Measurements from ENCODE around the gene CTU2. TPM values are rescaled to one million over a fixed set of nuclear protein-coding genes. Genes with fewer than 3 reads are reported as not detected.

Gene CTU2
- total and polyA plus RNA-seq, 2 of the 8 experiments (the other 6 are each of a cell fraction or from before 2014, with no cell fraction given), result 32.7 to 42.9 TPM

GRCh38 chr16:88657371-88657770 is 48.9 kb upstream of the CTU2 start:
- Histone ChIP-seq H3K9ac (replicated peaks in 1 of 4; ENCODE audit: extremely low read depth in 1 of 4, low read depth in 3 of 4, low read length in 3 of 4) (no peak overlapping the region), H4K8ac (ENCODE audit: extremely low read depth, insufficient read depth, low read length) (no peak overlapping the region), H3K18ac (ENCODE audit: extremely low read depth, low read length) (no peak overlapping the region), H3K23ac (ENCODE audit: insufficient read length) (no peak overlapping the region), H3K4me2 (ENCODE audit: insufficient read depth in 1 of 2, low read depth in 2 of 2, low read length in 2 of 2) (no peak overlapping the region), H2BK5ac (ENCODE audit: low read depth, low read length) (no peak overlapping the region), H2BK12ac (ENCODE audit: low read depth, low read length) (no peak overlapping the region), H4K5ac (ENCODE audit: insufficient read length, low read depth, low read length) (no peak overlapping the region), H3K27me3 (replicated peaks in 1 of 4; ENCODE audit: control insufficient read depth in 3 of 4, extremely low read depth in 1 of 4, insufficient read depth in 3 of 4, low read length in 3 of 4) (no peaks in the 10 kb centered on the region), H3K4ac (replicated peaks; ENCODE audit: insufficient read length, low read depth, low read length) (no peak overlapping the region), H2AFZ (ENCODE audit: low read length) (no peak overlapping the region), H3K79me1 (ENCODE audit: low read depth, low read length) (peaks cover 2% of the 10 kb centered on the region; the same call in 1 of the 2 replicates), H2BK15ac (ENCODE audit: low read length) (no peak overlapping the region), H4K20me1 (replicated peaks in 1 of 2; ENCODE audit: control insufficient read depth in 1 of 2, insufficient read depth in 2 of 2, low read length in 2 of 2) (peaks cover 2 to 31% of the 10 kb centered on the region in 2 experiments), H3K79me2 (ENCODE audit: control insufficient read depth in 1 of 2, insufficient read depth in 2 of 2, low read length in 2 of 2) (peaks cover 0 to 33% of the 10 kb centered on the region in 2 experiments; a peak in 3 of 4 replicates), H3K4me3 (ENCODE audit: extremely low read depth in 1 of 4, insufficient read depth in 2 of 4, low read depth in 3 of 4, low read length in 4 of 4) (no peak overlapping the region), H3K56ac (replicated peaks; ENCODE audit: insufficient read length, low read depth, low read length) (no peak overlapping the region), H2AK5ac (ENCODE audit: low read depth, low read length) (no peak overlapping the region), H2BK20ac (ENCODE audit: low read length) (no peak overlapping the region), H3K23me2 (ENCODE audit: low read depth, low read length) (peaks cover 3% of the 10 kb centered on the region; the same call in 1 of the 2 replicates), H4K91ac (replicated peaks; ENCODE audit: insufficient read length, low read length) (no peak overlapping the region), H3K36me3 (ENCODE audit: control insufficient read depth in 2 of 4, insufficient read depth in 4 of 4, low read length in 3 of 4) (peaks cover 3 to 27% (median 4%) of the 10 kb centered on the region in 4 experiments; a peak in 7 of 8 replicates), H3K9me3 (ENCODE audit: insufficient read depth in 2 of 2, low read depth in 1 of 2, low read length in 1 of 2) (no peaks in the 10 kb centered on the region), H3K4me1 (replicated peaks in 1 of 4; ENCODE audit: control insufficient read depth in 3 of 4, insufficient read depth in 4 of 4, low read length in 3 of 4) (peaks cover 0 to 3% (median 0%) of the 10 kb centered on the region in 4 experiments; a peak in 2 of 7 replicates), H2BK120ac (replicated peaks; ENCODE audit: low read depth, low read length) (no peak overlapping the region), H3K14ac (ENCODE audit: insufficient read length) (no peak overlapping the region), H3K27ac (ENCODE audit: low read depth, low read length) (no peak overlapping the region)
- FAIRE-seq (no peak), DNase-seq (ENCODE audit: low read depth in 1 of 2, low spot score in 2 of 2) (no peak)
- WGBS, 2 experiments (ENCODE audit: extremely low coverage in 1 of 2, insufficient coverage in 1 of 2, insufficient read length in 1 of 2, insufficient replicate concordance in 2 of 2, low coverage in 1 of 2, low lambda C conversion rate in 2 of 2, missing lambda C conversion rate in 1 of 2), result 91% methylated on average over 19 of the region's 19 CpGs; no CpG with 5 or more reads in 1 of the 2 experiments
- POLR2A ChIA-PET (ENCODE audit: partially characterized antibody), result interaction anchor here (0.8 kb wide), 1 partner anchor 10 kb away, joined by 3 read pairs; no protein-coding TSS in a partner anchor
- CTCF ChIA-PET (ENCODE audit: partially characterized antibody), result interaction anchor here (0.9 to 1.5 kb wide), 4 partner anchors 15 to 48 kb away, joined by 3 to 5 read pairs (median 4); no protein-coding TSS in a partner anchor
- no peak for TF ChIP-seq TEAD4 (IDR thresholded peaks at IDR 0.05; ENCODE audit: low read depth, low read length)
- no peak for TF ChIP-seq RBBP5 (IDR thresholded peaks at IDR 0.05; ENCODE audit: borderline replicate concordance, low read depth, low read length)
- no peak for TF ChIP-seq SIX5 (IDR thresholded peaks at IDR 0.05; ENCODE audit: low read depth, low read length)
- no peak for TF ChIP-seq CTCF (IDR thresholded peaks at IDR 0.05; ENCODE audit: control extremely low read depth in 1 of 3, insufficient read depth in 1 of 3, low read depth in 1 of 3, low read length in 3 of 3)
- no peak for TF ChIP-seq NANOG (IDR thresholded peaks at IDR 0.05; ENCODE audit: insufficient read depth, low read depth, low read length, poor library complexity, severe bottlenecking)
- TF ChIP-seq TAF7 (optimal IDR thresholded peaks at IDR 0.05; ENCODE audit: borderline replicate concordance, low read depth, low read length), result no peak
- no peak for TF ChIP-seq CEBPB (IDR thresholded peaks at IDR 0.05; ENCODE audit: low read depth, low read length)
- TF ChIP-seq SP4 (IDR thresholded peaks at IDR 0.05; ENCODE audit: low read length), result no peak
- no peak for TF ChIP-seq KDM1A (IDR thresholded peaks at IDR 0.05; ENCODE audit: borderline replicate concordance, low read length)
- TF ChIP-seq CREB1 (IDR thresholded peaks at IDR 0.05), result no peak
- TF ChIP-seq CHD2 (IDR thresholded peaks at IDR 0.05; ENCODE audit: low read length), result no peak
- TF ChIP-seq TCF12 (IDR thresholded peaks at IDR 0.05; ENCODE audit: low read depth, low read length), result no peak
- TF ChIP-seq TBP (IDR thresholded peaks at IDR 0.05; ENCODE audit: low read depth, low read length), result no peak

Measured in H1 (cell line).